ENCODE data around the gene ZMAT2. TPM values are rescaled to one million over a fixed set of nuclear protein-coding genes. Genes with fewer than 3 reads are reported as not detected.

The ZMAT2 gene
- total and polyA plus RNA-seq, 10 of the 15 experiments (the other 5 are each of a cell fraction or from before 2014, with no cell fraction given), result 28.1 to 102 (median 42.9) TPM

DNA sequence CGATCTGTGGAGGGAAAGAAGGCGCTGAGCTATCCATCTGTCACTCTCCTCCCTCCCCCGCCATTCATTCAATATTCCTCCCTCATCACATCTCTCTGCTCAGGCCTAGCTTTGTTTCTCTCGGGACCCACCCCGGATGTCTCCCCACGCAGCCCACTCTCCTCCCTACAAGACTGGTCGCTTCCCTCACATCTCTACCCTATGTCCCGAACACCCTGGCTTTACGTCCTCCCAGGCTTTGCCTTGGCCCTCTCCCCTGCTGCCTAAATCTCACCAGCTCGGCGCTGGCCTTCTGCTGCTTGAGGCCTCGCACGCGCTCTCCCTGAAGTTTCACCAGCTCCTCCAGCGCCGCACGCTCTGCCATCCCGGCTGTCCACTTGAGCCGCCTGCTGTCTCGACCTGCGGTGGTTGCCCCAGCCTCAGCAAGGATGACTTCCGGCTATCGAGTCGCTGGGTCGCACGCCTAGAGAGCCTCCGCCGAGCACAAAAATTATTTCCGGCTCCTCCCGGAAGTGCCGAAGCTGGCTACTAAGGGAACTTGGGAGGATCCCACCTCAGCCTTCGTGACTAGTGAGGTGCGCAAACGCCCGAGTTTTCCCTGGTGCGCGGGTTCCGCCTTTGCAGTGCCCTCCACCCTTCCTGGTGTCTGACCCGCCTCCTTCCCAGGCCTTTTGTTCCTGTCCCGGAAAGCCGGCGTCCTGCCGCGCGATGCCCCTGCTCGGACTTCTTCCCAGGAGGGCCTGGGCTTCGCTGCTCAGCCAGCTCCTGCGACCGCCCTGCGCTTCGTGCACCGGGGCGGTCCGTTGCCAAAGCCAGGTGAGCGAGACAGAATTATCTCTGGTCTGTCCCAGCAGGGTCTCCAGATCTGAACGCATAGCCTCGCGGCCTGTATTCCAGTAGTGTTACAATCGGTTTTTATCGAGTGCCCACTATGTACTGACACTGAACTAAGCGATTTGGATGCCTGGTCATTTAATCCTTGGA, 9.0 kb upstream of the ZMAT2 start, which contains the start of the genes HARS1 and HARS2 (continued):
- TF ChIP-seq TAF1 (IDR thresholded peaks at IDR 0.05; ENCODE audit: borderline replicate concordance, low read depth, low read length), result peak; percentile 92
- TF ChIP-seq HCFC1 (IDR thresholded peaks at IDR 0.05; ENCODE audit: low read length), result peak; percentile 72
- no peak for TF ChIP-seq JUNB (IDR thresholded peaks at IDR 0.05)
- TF ChIP-seq, protein P1, sequence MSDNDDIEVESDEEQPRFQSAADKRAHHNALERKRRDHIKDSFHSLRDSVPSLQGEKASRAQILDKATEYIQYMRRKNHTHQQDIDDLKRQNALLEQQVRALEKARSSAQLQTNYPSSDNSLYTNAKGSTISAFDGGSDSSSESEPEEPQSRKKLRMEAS (IDR thresholded peaks at IDR 0.05; ENCODE audit: low read depth, low read length), result peak; percentile 11; the same call in 1 of the 2 replicates
- TF ChIP-seq, protein P2, sequence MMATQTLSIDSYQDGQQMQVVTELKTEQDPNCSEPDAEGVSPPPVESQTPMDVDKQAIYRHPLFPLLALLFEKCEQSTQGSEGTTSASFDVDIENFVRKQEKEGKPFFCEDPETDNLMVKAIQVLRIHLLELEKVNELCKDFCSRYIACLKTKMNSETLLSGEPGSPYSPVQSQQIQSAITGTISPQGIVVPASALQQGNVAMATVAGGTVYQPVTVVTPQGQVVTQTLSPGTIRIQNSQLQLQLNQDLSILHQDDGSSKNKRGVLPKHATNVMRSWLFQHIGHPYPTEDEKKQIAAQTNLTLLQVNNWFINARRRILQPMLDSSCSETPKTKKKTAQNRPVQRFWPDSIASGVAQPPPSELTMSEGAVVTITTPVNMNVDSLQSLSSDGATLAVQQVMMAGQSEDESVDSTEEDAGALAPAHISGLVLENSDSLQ (IDR thresholded peaks at IDR 0.05), result peak; percentile 75
- TF ChIP-seq POLR2AphosphoS2 (IDR thresholded peaks at IDR 0.05; ENCODE audit: low read depth, low read length), result peak; percentile 77; the same call in 1 of the 2 replicates
- 0 out of 2 replicates have a peak, but pooled peaks have one; percentile 60 for TF ChIP-seq MEF2A (IDR thresholded peaks at IDR 0.05; ENCODE audit: insufficient read depth, low read depth, low read length)
- no peak for TF ChIP-seq NFYB (IDR thresholded peaks at IDR 0.05; ENCODE audit: insufficient read depth, low read depth, low read length)
- peak; percentile 97 for TF ChIP-seq POLR2A (IDR thresholded peaks at IDR 0.05; ENCODE audit: low read depth, low read length)
- TF ChIP-seq EED (IDR thresholded peaks at IDR 0.05; ENCODE audit: low read depth), result peak; percentile 66; the same call in 1 of the 2 replicates
- TF ChIP-seq CBX5 (IDR thresholded peaks at IDR 0.05; ENCODE audit: low read depth), result peak; percentile 79; the same call in 1 of the 2 replicates
- peak in 1 of 2 experiments; percentile 79; a peak in 1 of 4 replicates for TF ChIP-seq ETV6 (conservative IDR thresholded peaks at IDR 0.05 in 1 of 2, IDR thresholded peaks at IDR 0.05 in 1 of 2; ENCODE audit: borderline replicate concordance in 1 of 2, low read depth in 1 of 2)
- TF ChIP-seq, protein P3, sequence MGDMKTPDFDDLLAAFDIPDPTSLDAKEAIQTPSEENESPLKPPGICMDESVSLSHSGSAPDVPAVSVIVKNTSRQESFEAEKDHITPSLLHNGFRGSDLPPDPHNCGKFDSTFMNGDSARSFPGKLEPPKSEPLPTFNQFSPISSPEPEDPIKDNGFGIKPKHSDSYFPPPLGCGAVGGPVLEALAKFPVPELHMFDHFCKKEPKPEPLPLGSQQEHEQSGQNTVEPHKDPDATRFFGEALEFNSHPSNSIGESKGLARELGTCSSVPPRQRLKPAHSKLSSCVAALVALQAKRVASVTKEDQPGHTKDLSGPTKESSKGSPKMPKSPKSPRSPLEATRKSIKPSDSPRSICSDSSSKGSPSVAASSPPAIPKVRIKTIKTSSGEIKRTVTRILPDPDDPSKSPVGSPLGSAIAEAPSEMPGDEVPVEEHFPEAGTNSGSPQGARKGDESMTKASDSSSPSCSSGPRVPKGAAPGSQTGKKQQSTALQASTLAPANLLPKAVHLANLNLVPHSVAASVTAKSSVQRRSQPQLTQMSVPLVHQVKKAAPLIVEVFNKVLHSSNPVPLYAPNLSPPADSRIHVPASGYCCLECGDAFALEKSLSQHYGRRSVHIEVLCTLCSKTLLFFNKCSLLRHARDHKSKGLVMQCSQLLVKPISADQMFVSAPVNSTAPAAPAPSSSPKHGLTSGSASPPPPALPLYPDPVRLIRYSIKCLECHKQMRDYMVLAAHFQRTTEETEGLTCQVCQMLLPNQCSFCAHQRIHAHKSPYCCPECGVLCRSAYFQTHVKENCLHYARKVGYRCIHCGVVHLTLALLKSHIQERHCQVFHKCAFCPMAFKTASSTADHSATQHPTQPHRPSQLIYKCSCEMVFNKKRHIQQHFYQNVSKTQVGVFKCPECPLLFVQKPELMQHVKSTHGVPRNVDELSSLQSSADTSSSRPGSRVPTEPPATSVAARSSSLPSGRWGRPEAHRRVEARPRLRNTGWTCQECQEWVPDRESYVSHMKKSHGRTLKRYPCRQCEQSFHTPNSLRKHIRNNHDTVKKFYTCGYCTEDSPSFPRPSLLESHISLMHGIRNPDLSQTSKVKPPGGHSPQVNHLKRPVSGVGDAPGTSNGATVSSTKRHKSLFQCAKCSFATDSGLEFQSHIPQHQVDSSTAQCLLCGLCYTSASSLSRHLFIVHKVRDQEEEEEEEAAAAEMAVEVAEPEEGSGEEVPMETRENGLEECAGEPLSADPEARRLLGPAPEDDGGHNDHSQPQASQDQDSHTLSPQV (IDR thresholded peaks at IDR 0.05), result no peak
- TF ChIP-seq, protein P4, sequence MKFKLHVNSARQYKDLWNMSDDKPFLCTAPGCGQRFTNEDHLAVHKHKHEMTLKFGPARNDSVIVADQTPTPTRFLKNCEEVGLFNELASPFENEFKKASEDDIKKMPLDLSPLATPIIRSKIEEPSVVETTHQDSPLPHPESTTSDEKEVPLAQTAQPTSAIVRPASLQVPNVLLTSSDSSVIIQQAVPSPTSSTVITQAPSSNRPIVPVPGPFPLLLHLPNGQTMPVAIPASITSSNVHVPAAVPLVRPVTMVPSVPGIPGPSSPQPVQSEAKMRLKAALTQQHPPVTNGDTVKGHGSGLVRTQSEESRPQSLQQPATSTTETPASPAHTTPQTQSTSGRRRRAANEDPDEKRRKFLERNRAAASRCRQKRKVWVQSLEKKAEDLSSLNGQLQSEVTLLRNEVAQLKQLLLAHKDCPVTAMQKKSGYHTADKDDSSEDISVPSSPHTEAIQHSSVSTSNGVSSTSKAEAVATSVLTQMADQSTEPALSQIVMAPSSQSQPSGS (IDR thresholded peaks at IDR 0.05; ENCODE audit: low read length), result no peak
- TF ChIP-seq, protein P5, sequence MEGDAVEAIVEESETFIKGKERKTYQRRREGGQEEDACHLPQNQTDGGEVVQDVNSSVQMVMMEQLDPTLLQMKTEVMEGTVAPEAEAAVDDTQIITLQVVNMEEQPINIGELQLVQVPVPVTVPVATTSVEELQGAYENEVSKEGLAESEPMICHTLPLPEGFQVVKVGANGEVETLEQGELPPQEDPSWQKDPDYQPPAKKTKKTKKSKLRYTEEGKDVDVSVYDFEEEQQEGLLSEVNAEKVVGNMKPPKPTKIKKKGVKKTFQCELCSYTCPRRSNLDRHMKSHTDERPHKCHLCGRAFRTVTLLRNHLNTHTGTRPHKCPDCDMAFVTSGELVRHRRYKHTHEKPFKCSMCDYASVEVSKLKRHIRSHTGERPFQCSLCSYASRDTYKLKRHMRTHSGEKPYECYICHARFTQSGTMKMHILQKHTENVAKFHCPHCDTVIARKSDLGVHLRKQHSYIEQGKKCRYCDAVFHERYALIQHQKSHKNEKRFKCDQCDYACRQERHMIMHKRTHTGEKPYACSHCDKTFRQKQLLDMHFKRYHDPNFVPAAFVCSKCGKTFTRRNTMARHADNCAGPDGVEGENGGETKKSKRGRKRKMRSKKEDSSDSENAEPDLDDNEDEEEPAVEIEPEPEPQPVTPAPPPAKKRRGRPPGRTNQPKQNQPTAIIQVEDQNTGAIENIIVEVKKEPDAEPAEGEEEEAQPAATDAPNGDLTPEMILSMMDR (IDR thresholded peaks at IDR 0.05 in 2 of 3, conservative IDR thresholded peaks at IDR 0.05 in 1 of 3; ENCODE audit: control insufficient read depth in 2 of 3, extremely low read depth in 1 of 3, insufficient read depth in 1 of 3, low read depth in 3 of 3, low read length in 3 of 3), result no peak
- TF ChIP-seq CBX3 (IDR thresholded peaks at IDR 0.05; ENCODE audit: borderline replicate concordance, low read depth), result no peak
- TF ChIP-seq CBFB (IDR thresholded peaks at IDR 0.05; ENCODE audit: low read depth), result peak; percentile 54; the same call in 1 of the 2 replicates
- no peak for TF ChIP-seq SUZ12 (IDR thresholded peaks at IDR 0.05; ENCODE audit: unreplicated experiment)
- peak; percentile 81 for TF ChIP-seq NR2C1 (IDR thresholded peaks at IDR 0.05)
- TF ChIP-seq YY1 (IDR thresholded peaks at IDR 0.05; ENCODE audit: low read depth, low read length), result peak; percentile 80
